ENCODE measurements around the gene NFS1. TPM values are rescaled to one million over a fixed set of nuclear protein-coding genes. Genes with fewer than 3 reads are reported as not detected.
A peak's percentile ranks its signal among the peaks of the same experiment; 100 is the strongest.

Gene NFS1
- total RNA-seq, 1 experiment from 2014 or later = 75.8 TPM

GRCh38 chr20:35620818-35621559, 78.2 kb downstream of the NFS1 start:
- no peaks in the 10 kb centered on the region for H3K27me3 ChIP-seq (ENCODE audit: low read length)
- no peak for DNase-seq
- POLR2A ChIA-PET (ENCODE audit: unreplicated experiment) = no interaction called here
- intact Hi-C loops (cut with micrococcal nuclease) = no loop called here
- no peak for TF ChIP-seq CTCF (conservative IDR thresholded peaks at IDR 0.05; ENCODE audit: low read depth, low read length)
- no peak for TF ChIP-seq EZH2phosphoT487 (IDR thresholded peaks at IDR 0.05; ENCODE audit: borderline replicate concordance, low read length)
- no peak for TF ChIP-seq EZH2 (IDR thresholded peaks at IDR 0.05; ENCODE audit: low read length, unreplicated experiment)
- no peaks in the 10 kb centered on the region for H3K9me2 ChIP-seq (replicated peaks; ENCODE audit: low read length)
- peaks cover 15% of the 10 kb centered on the region for H3K79me2 ChIP-seq (ENCODE audit: low read length)
- H3K27ac ChIP-seq (ENCODE audit: low read length) = no peak overlapping the region
- H3K36me3 ChIP-seq (ENCODE audit: low read depth, low read length) = peaks cover 14% of the 10 kb centered on the region; the same call in 1 of the 2 replicates
- H4K20me1 ChIP-seq (ENCODE audit: low read length) = no peaks in the 10 kb centered on the region
- H3K4me1 ChIP-seq (ENCODE audit: insufficient read depth, low read length) = peaks cover 32% of the 10 kb centered on the region
- no peak overlapping the region for H3K4me2 ChIP-seq (ENCODE audit: low read length)
- CTCF ChIA-PET = no interaction called here
- H3K9me3 ChIP-seq (ENCODE audit: low read length) = no peaks in the 10 kb centered on the region
- no peak for ATAC-seq
- no peak overlapping the region for H3K4me3 ChIP-seq (ENCODE audit: low read length)
- H2AFZ ChIP-seq (ENCODE audit: low read length) = no peak overlapping the region
- no peaks in the 10 kb centered on the region for H3F3A ChIP-seq (ENCODE audit: low read length, unreplicated experiment)
- BruUV-seq (replicated peaks) = no TSS peak
- H3K9ac ChIP-seq (ENCODE audit: low read length) = no peak overlapping the region

- intact Hi-C loops (cut with micrococcal nuclease) = loop anchor here (1.0 to 5.0 kb wide), 4 partner anchors 44 to 157 kb away; partner anchors contain the start of genes NFS1 and ROMO1
- 0 out of 2 replicates have a peak, but pooled peaks cover 6% of the 10 kb centered on the region for H3K36me3 ChIP-seq (ENCODE audit: low read depth, low read length)
- H3K9me2 ChIP-seq (replicated peaks; ENCODE audit: low read length) = no peaks in the 10 kb centered on the region
- H2AFZ ChIP-seq (ENCODE audit: low read length) = peak overlapping the region; percentile 87
- H3K4me3 ChIP-seq (ENCODE audit: low read length) = peak overlapping the region; percentile 77
- H3F3A ChIP-seq (ENCODE audit: low read length, unreplicated experiment) = no peaks in the 10 kb centered on the region
- no TSS peak for BruUV-seq (replicated peaks)
- DNase-seq (peak; percentile 96), ATAC-seq (peak; percentile 61)
- peaks cover 32% of the 10 kb centered on the region; the same call in 1 of the 2 replicates for H3K4me1 ChIP-seq (ENCODE audit: insufficient read depth, low read length)
- TF ChIP-seq EZH2 (IDR thresholded peaks at IDR 0.05; ENCODE audit: low read length, unreplicated experiment) (no peak), CTCF (conservative IDR thresholded peaks at IDR 0.05; ENCODE audit: low read depth, low read length) (peak; percentile 82)
- H3K27me3 ChIP-seq (ENCODE audit: low read length) = no peaks in the 10 kb centered on the region
- H3K79me2 ChIP-seq (ENCODE audit: low read length) = peaks cover 15% of the 10 kb centered on the region
- H3K4me2 ChIP-seq (ENCODE audit: low read length) = peak overlapping the region; percentile 99
- no peaks in the 10 kb centered on the region for H3K9me3 ChIP-seq (ENCODE audit: low read length)
- peak overlapping the region; percentile 44; the same call in 1 of the 2 replicates for H3K9ac ChIP-seq (ENCODE audit: low read length)
- POLR2A ChIA-PET (ENCODE audit: unreplicated experiment) = interaction anchor here (0.5 to 1.0 kb wide), 7 partner anchors 14 to 712 kb away, joined by 3 to 8 read pairs (median 4); partner anchors contain the start of genes NFS1 and ROMO1
- CTCF ChIA-PET = interaction anchor here (0.5 to 1.9 kb wide), 7 partner anchors 18 to 567 kb away, joined by 3 to 9 read pairs (median 3); no protein-coding TSS in a partner anchor
- no peak overlapping the region for H3K27ac ChIP-seq (ENCODE audit: low read length)
- no peaks in the 10 kb centered on the region for H4K20me1 ChIP-seq (ENCODE audit: low read length)
Observed at GRCh38 chr20:35619196-35620095, 79.7 kb downstream of the NFS1 start.

All from PC-3 (cell line).